GM12875 (cell line): ENCODE results near the gene SOX6.

Experiments
- H3K4me3 ChIP-seq: one replicate; pipeline ENCODE4 v1.5.1; 2011; ENCODE audit warnings: low read depth, low read length, control low read depth
- TF ChIP-seq, protein P1 (sequence below): IDR thresholded peaks from 2 replicates; pipeline ENCODE4 v1.5.1; 2011; ENCODE audit warnings: low read depth, mild to moderate bottlenecking, control low read depth, inconsistent platforms, low read length, moderate library complexity, borderline replicate concordance; ENCODE audit not compliant: insufficient read depth

The SOX6 gene

DNA sequence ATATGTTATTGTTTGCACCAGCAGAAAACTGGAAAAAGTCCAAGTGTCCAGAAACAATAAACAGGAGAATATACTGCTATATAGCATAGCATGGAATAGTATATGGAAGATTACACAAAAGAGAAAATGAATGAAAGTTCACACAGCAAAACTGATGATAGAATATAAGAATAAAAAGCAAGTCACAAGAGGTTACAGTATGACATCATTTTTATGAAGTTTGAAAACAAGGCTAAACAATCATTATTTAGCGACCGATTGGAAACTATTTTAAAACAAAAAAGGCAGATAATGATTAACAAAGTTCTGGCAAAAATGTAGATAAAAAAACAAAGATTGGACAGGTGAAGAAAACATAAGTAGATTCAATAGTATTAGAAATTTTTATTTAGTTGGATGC lies 47.1 kb downstream of the SOX6 start:
- no peak overlapping the region for H3K4me3 ChIP-seq
- TF ChIP-seq, protein P1, sequence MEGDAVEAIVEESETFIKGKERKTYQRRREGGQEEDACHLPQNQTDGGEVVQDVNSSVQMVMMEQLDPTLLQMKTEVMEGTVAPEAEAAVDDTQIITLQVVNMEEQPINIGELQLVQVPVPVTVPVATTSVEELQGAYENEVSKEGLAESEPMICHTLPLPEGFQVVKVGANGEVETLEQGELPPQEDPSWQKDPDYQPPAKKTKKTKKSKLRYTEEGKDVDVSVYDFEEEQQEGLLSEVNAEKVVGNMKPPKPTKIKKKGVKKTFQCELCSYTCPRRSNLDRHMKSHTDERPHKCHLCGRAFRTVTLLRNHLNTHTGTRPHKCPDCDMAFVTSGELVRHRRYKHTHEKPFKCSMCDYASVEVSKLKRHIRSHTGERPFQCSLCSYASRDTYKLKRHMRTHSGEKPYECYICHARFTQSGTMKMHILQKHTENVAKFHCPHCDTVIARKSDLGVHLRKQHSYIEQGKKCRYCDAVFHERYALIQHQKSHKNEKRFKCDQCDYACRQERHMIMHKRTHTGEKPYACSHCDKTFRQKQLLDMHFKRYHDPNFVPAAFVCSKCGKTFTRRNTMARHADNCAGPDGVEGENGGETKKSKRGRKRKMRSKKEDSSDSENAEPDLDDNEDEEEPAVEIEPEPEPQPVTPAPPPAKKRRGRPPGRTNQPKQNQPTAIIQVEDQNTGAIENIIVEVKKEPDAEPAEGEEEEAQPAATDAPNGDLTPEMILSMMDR = no peak

DNA sequence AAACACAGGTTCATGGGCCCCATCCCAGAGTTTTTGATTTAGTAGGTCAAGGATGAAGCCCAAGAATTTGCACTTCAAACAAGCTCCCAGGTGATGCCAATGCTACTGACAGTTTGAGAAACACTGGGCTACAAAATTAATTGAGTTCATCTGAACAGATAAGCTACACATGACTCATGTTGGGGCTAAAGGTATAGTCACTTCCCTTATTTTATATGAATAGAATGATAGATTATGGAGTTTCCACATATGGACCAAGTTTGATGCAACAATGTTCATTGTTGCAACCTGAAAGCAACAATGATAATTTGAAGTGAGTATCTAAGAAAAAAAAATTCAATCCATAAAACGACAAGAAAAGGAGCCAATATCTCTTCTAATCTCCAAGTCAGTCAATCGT lies 54.9 kb downstream of the SOX6 start:
- TF ChIP-seq, protein P1 = no peak
- H3K4me3 ChIP-seq = no peak overlapping the region

DNA sequence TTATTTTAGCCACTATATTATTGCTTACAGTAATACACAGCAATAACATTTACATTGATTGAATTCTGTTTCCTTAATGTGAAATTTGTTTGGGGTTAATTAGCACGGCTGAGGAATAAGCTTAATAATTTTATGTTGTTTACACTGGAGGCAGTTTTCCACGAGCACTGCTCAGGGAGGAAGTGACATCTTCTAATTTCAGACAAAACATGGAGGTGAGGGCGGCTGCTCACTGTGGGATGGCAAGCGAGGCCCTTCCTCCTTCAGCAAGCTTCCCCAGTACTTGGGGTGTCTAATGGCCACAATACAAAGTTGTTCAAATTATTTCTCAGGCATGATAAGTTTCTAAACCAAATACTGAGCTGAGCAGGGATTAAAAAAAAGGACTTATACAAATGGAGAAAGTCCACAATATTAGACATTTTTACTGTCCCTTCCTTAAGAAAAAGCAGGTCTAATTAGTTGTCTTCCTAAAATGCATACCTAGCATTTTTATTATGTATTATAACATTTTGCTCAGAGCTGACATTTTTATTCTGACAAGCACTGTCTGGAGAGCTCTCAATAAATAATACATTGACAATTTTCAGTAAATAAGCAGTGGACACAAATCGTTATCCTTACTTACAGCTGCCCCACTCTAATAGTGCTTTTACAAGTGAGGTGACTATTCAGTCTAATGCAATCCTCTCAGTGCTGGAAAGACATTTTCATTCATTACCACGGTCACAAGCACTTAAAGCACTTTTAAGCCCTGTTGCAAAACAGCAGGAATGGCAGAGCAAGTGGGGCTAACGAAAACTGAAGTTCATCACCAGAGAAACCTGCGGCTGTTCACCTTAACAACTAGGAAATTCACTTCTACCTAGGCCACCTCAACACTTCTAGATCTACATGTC lies 56.2 kb downstream of the SOX6 start:
- TF ChIP-seq, protein P1 = no peak
- H3K4me3 ChIP-seq = no peak overlapping the region

DNA sequence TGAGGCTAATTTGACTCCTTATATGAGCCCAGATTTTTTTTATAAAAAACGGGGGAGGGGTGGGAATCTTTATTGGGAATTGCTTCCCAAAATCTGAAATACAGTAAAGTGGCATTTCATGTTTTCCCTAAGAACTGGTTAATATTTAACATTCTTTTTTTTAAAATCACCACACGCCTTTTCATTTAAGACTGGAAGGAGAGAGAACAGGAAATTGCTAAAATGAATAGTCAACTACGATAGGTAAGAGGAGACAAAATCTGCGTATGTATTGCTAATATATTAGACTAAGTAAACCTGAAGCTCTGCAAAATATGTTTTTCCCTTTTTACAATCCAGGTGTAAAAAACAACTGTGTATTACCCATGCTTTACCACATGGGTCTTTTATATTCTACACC lies 57.0 kb downstream of the SOX6 start:
- no peak overlapping the region for H3K4me3 ChIP-seq
- TF ChIP-seq, protein P1 = no peak

DNA sequence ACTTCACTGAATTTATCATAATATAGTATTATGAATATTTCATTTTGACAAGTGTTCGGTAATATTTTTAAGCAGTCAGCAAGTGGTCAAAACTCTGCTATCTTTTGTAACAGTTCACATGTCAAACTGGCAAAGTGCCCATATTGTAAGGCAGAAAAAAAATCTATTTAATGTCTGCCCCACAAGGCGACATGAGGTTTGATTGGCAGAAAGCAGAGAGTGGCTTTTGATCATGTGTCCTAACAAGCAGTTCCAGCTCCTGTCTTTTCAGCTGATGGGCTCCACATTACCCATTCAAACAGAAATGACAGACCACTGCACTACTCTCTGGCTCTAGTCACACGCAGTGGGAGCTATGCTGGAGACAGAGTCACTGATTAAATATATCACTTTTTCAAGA lies 59.0 kb downstream of the SOX6 start:
- no peak overlapping the region for H3K4me3 ChIP-seq
- TF ChIP-seq, protein P1 = no peak

DNA sequence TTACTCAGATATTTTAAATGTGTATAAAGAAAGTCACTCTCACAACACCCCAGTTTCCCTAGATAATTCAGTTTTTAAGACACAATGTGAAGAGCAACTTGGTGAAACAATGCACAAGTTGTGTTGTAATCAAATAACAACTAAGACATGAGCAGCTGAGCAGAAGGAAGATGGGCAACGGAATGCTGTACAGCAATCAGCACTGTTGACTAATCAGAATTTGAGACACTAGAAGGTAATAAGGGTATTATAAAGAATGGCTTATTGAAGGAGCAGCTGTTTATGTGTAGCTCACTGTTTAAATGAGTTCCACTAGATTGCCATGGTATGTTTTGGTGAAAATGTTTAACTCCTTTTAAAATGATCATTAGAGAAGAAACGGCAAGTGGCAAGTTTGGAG lies 60.1 kb downstream of the SOX6 start:
- no peak overlapping the region for H3K4me3 ChIP-seq
- TF ChIP-seq, protein P1 = no peak

DNA sequence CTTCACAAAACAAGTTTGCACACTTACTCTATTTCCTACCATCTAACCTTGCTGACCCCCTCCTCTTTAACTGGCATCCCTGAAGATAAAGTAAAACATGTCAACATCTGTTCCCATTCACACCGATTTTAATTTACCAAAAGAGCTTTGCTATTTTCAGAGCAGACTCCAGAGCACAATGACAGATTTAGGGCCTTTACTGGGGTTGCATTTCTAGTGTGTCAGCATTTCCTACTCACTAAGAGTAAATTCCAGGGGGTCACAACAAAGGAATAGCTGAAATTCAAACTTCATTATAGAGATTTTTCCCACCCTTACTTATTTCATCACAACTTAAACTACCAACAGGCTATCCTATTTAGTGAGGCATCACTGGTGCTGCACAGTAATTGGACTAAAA lies 60.8 kb downstream of the SOX6 start:
- TF ChIP-seq, protein P1 = no peak
- H3K4me3 ChIP-seq = no peak overlapping the region
